NOMO-1 treated with dmso at 0.1 percent for 144 hours (cell line): ENCODE data around the gene LIPC.

ENCODE experiments used
- DNase-seq: peaks from one replicate; lab custom pipeline; 2025; ENCODE audit not compliant: unreplicated experiment; lab: John Stamatoyannopoulos, UW

Gene LIPC

DNA sequence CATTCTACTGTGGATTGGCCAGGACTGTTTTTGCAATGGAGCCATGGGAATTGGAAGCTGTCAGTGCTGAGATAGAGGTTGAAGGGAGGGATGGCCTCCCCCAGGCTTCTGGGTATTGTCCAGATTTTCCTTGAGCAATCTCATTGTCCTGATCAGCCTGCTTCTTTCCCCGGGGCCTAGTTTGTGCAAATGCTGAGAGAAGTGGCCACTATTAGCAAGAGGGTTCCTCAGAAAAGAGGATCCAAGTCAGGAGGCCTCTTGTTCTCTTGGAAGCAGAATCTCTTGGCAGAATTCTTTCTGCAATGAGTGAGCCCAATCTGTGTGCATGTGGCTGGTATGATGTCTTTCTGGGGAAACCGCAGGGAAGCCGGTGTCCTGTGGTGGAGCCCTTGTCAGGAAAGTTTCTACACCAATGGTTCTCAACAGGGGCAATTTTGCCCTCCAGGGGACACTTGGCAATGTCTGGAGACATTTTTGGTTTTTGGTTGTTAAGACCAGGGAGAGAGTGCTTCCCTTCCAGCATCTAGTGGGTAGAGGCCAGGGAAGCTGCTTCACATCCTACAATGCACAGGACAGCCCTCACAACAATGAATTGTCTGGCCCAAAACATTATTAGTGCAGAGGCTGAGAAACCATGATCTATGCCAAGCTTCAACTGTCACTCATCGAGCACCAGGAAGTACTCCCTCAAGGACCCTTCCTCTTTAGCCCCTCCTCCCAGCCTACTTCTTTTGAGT lies 2.0 kb downstream of the LIPC start:
- DNase-seq, result no peak

GRCh38 chr15:58434334-58434875 lies 2.6 kb downstream of the LIPC start:
- no peak for DNase-seq

DNA sequence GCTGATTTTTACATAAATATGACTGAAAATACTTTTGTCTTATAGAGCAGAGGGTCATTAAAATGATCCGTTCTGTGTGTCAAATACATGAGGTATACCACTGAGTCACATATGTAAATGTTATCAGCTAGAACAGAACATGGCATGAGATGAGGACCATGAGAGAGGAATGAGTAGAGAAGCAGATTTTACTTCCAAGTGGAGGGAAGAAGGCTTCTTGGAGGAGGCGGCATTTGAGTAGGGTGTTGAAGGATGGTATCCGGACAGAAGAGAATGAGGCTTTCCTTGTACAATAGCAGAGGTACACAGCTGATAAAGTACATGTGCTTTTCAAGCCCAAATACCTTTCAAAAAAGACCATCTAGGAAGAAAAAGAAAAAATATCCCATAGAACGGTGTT lies 4.8 kb downstream of the LIPC start:
- no peak for DNase-seq

GRCh38 chr15:58437531-58438105 lies 5.8 kb downstream of the LIPC start:
- no peak for DNase-seq

DNA sequence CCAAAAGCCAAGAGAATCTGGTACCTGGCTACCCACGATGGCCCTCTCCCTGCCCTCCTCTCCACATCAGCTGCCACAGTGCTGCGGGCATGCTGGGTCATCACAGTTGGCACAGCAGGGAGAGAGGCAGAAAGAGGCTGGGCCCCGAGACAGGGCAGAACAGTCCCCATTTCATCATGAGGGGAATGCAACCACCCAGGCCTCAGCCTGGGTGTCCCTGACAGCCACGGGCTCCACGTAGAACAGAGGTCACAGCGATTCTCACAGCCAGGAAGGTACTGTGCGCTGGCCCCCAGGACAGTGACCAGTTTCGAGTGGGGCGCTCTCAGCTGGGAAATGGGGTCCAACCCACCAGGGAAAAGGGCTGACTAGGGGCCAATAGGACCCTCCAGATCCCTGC lies 6.3 kb downstream of the LIPC start:
- no peak for DNase-seq

DNA sequence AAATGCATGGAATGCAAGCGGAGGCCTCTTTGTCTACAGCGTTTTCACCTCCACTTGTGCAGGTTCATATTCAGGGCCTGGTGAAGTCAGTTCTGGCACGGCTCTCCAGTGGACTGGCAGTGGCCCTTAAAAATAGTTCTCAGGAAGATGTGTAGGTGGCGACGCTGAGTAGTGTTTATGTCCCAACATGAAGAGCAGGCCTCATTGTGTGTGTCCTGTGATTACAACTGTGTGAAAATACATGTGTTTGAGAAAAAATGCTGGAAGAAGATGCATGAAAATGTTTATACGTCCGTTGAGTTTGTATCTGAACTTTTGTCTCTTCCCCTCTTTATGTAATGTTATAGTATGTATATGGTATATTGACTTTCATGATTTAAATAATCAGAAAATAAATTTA lies 7.2 kb downstream of the LIPC start:
- DNase-seq, result peak; percentile 21

DNA sequence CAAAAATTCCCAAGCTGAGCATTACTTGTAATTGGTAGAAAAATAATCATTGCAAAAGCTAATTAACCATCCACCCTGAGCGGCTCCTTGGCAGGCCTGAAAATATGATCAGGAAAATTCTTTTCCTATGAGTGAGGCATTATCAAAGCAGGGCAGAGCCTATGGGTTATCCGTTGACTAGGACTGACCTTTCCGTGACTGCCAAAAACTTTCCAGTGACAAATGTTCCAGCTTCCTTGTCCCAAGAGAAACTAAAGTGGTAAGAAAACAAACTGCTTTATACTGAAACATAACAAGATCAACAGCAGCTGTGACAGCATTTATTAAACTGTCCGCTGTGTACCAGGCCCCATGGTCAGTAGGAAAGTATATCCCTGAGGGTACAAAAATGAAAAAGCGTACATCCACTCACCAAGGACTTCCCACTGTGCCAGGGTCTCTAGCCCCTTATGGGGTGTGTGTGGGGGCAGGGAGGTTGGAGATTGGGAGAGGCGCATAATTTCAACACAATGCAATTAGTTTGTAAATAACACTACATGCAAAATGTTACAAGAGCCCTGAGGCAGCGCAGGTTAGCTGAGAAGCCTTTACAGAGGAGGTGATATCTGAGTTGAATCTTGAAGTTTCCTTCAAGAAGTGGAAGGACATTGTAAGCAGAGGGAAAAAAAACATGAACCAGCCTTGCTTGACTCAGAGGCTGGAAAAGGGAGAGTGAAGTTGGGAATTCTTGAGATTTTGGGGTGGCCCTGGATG lies 8.5 kb downstream of the LIPC start:
- DNase-seq, result no peak

- no peak for DNase-seq
These were observed 9.1 kb downstream of the LIPC start for GRCh38 chr15:58440922-58441321.

- no peak for DNase-seq
These were observed 9.7 kb downstream of the LIPC start for GRCh38 chr15:58441376-58442070.

- no peak for DNase-seq
These were observed 10.3 kb downstream of the LIPC start for GRCh38 chr15:58442122-58442521.

DNA sequence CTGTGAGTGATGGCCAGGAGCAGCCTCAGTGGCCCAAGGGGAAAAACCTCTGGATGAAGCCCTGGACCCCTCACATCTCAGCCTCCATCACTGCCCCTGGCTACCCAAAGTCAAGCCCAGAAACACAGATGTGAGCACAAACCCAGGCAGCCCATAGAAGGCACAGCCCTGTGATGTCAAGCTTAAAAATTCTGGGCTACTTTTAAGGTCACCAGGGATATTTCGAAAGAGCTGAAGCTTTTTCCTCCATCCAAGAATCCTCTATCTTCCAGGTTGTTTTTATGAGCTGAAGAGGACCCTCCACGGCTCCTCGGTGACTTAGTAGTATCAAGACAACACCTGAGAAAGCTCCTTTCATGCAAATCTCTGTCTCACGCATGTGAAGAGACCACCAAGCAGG lies 11.5 kb downstream of the LIPC start:
- no peak for DNase-seq

DNA sequence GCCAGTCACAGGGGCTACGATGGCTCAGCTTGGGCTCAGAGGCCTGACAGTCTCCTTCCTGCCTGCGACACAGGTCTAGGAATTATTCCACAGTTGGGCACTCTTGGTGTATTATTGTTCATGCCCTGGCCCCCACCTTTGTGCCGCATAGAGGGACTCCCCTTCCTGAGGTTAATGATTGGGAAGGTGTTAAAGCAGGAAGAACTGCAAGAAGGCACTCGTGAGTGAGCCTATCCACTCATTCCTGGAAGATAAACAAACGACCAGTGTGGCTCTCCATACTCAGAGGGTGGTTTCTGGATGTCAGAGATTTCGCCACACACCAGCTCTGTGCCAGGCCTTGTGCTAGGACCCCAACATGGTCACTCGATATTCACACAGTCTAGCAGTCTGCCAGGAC lies 12.3 kb downstream of the LIPC start:
- no peak for DNase-seq

GRCh38 chr15:58444658-58445332 lies 13.0 kb downstream of the LIPC start:
- DNase-seq, result no peak

DNA sequence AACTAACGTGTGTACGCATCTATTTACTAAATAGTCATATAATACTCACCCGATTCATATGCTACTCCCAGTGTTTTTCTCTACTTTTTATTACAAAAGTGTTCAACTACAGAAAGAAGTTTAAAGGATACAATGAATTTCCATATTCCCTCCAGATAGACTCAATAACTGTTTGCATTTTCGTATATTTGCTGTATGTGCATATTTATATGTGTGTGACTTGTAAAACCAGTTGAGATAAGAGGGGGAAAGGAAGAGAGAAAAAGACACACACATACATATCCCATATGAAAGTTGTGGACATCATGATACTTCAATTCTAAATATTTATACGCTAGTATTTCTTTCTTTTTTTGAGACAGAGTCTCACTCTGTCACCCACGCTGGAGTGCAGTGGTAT lies 14.1 kb downstream of the LIPC start:
- no peak for DNase-seq

DNA sequence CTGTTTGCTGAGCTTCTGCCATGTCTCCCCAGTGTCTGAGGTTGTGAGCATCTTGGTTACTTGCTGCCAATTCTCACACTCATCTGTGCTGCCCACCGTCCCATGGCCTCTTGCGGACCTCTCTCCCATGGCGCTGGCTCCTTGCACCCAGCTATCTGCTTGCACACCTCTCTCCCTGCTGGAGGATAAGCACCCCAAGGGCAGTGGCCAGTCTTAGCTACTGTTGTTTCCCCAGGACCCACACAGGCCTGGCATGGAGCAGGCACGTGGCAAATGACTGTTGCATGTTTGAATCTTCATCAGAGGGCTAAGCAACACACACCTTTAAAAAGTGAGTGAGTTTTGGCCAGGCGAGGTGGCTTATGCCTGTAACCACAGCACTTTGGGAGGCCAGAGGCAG lies 14.7 kb downstream of the LIPC start:
- no peak for DNase-seq

DNA sequence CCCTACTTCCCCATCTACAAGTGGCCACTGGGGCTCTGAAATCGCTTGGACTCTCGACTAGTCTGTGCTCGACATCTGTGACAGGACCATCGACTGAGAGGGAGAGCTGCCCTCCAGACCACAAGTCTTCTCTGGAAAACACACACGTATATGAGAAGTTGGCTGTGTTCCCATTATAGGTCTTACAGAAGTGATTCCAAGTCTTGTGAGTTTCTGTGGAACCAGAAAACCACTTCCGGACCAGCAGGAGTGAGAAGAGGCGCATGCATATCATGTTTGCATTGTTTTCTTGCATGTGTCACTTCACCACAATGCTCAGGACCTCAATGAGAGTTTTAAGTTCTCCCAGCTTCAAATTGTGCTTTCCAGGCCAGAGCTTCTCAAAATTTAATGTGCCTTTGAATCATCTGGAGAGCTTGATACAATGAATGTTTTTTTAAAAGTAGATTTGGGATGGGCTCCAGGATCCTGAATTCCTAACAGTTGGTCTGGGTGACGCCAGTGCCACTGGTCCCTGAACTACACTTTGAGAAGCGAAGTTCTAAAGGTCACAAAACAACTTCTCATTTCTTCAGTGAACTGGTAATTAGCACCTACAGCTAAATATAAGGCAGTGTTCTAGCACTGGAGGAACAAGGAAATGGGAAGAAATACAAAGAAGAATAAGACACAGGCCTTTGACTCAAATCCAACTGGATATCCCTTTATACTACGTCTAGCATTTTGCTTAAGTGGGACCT lies 15.7 kb downstream of the LIPC start:
- no peak for DNase-seq

- no peak for DNase-seq
These were observed 16.5 kb downstream of the LIPC start for GRCh38 chr15:58448331-58448730.

DNA sequence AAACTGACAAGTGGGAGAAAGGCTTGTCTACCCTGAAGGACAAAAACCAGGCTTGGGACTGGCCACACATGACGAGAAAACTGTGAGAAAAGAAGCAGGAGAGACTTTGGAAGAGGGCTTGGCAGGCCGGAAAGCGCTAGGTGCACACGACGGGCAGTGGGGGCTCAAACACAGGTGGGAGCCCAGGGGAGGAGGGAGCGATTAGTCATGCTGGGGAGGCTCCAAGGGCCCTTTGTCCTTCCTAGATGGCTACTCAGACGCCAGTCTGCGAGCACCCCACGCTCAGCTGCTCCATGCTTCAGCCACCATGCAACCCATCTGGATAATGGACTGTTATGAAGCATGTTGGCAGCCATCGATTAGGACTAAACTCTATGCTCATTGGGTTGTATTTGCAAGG lies 17.1 kb downstream of the LIPC start:
- DNase-seq, result no peak

DNA sequence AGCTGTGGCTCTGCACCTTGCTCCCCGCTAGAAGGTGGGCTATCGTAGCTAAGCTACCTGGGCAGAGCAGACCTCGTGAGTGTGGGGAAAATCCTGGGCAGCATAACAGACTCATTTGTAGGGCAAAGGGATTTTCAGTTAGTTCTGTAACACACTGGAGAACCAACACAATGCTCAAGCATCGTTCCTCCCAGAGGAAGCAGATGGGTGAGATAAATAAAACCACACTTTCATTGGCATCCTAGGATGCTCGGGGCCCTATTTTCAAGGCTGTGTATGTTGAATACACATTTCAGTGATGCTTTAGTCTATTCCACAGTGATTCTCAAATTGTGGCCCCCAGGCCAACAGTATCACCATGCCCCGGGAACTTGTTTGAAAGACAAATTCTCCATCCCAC lies 20.0 kb downstream of the LIPC start:
- no peak for DNase-seq

DNA sequence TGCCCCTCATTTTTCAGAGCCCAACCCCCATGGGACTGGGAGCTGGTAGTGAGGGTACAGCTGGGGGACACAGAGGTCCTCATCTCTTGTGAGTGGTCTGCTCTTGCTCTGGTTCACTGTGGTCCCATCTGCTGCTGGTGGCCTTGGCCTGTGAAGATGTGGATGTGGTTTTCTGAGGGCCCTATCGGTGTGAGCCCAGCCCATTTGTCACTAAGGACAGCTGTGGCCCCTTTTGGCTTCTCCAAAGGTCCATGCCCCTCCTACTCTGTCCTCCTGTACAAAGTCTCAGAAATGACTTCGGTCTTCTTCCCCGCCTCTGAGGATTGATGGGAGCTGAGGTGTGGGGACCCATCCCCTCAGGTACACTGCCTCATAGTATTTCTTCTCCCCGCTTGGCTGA lies 21.0 kb downstream of the LIPC start:
- DNase-seq, result no peak
